ENCODE data around the gene URB2. TPM values are rescaled to one million over a fixed set of nuclear protein-coding genes. Genes with fewer than 3 reads are reported as not detected.

Gene URB2
- polyA plus RNA-seq, 1 of the 3 experiments (the other 2 are of a cell fraction): 8.2 TPM

GRCh38 chr1:229608590-229608989 is 17.5 kb upstream of the URB2 start:
- Histone ChIP-seq H2AFZ (ENCODE audit: low read depth) (no peak overlapping the region), H3K79me2 (ENCODE audit: insufficient read depth) (peaks cover 6% of the 10 kb centered on the region; the same call in 1 of the 2 replicates), H3K27me3 (ENCODE audit: insufficient read depth) (no peaks in the 10 kb centered on the region), H3K9ac (no peak overlapping the region), H3K4me3 (ENCODE audit: low read depth in 2 of 2, low read length in 1 of 2) (no peak overlapping the region), H3F3A (replicated peaks; ENCODE audit: insufficient read depth) (peaks cover under 1% of the 10 kb centered on the region), H3K4me2 (no peak overlapping the region), H3K4me1 (ENCODE audit: control insufficient read depth in 1 of 2, insufficient read depth in 2 of 2, low read depth in 1 of 2, low read length in 1 of 2) (no peaks in the 10 kb centered on the region), H4K20me1 (ENCODE audit: insufficient read depth) (no peaks in the 10 kb centered on the region), H3K27ac (ENCODE audit: low read depth in 2 of 2, low read length in 1 of 2) (no peak overlapping the region), H3K9me3 (no peaks in the 10 kb centered on the region), H3K9me2 (no peaks in the 10 kb centered on the region), H3K36me3 (replicated peaks in 1 of 2; ENCODE audit: control insufficient read depth in 1 of 2, insufficient read depth in 2 of 2, low read length in 1 of 2) (peaks cover 64 to 92% of the 10 kb centered on the region in 2 experiments)
- TF ChIP-seq SIN3A (IDR thresholded peaks at IDR 0.05; ENCODE audit: borderline replicate concordance, low read depth, low read length) (no peak), USF1 (IDR thresholded peaks at IDR 0.05; ENCODE audit: borderline replicate concordance, low read depth) (no peak), IRF3 (IDR thresholded peaks at IDR 0.05; ENCODE audit: low read depth, low read length) (no peak)
- POLR2A ChIA-PET: no interaction called here
- WGBS (ENCODE audit: low lambda C conversion rate): 100% methylated on average over 2 of the region's 2 CpGs
- CTCF ChIA-PET: interaction anchor here (0.6 kb wide), 1 partner anchor 733 kb away, joined by 3 read pairs; no protein-coding TSS in a partner anchor
- DNase-seq: no peak

GRCh38 chr1:229613938-229614337 is 12.1 kb upstream of the URB2 start:
- Histone ChIP-seq H4K20me1 (ENCODE audit: insufficient read depth) (peaks cover 18% of the 10 kb centered on the region), H3K9ac (no peak overlapping the region), H3K27ac (ENCODE audit: low read depth in 2 of 2, low read length in 1 of 2) (no peak overlapping the region), H3K9me2 (no peaks in the 10 kb centered on the region), H3K4me1 (ENCODE audit: control insufficient read depth in 1 of 2, insufficient read depth in 2 of 2, low read depth in 1 of 2, low read length in 1 of 2) (no peaks in the 10 kb centered on the region), H3K9me3 (no peaks in the 10 kb centered on the region), H3K79me2 (ENCODE audit: insufficient read depth) (peaks cover 55% of the 10 kb centered on the region), H3K4me3 (ENCODE audit: low read depth in 2 of 2, low read length in 1 of 2) (no peak overlapping the region), H3F3A (replicated peaks; ENCODE audit: insufficient read depth) (no peaks in the 10 kb centered on the region), H2AFZ (ENCODE audit: low read depth) (no peak overlapping the region), H3K4me2 (no peak overlapping the region), H3K36me3 (replicated peaks in 1 of 2; ENCODE audit: control insufficient read depth in 1 of 2, insufficient read depth in 2 of 2, low read length in 1 of 2) (peaks cover 25 to 50% of the 10 kb centered on the region in 2 experiments), H3K27me3 (ENCODE audit: insufficient read depth) (no peaks in the 10 kb centered on the region)
- 81% methylated on average over 5 of the region's 5 CpGs for WGBS (ENCODE audit: low lambda C conversion rate)
- ChIA-PET CTCF (no interaction called here), POLR2A (no interaction called here)
- TF ChIP-seq GABPA (IDR thresholded peaks at IDR 0.05; ENCODE audit: low read depth) (no peak), TEAD4 (IDR thresholded peaks at IDR 0.05; ENCODE audit: borderline replicate concordance, insufficient read depth) (no peak), FOXM1 (IDR thresholded peaks at IDR 0.05; ENCODE audit: low read depth) (no peak), POLR2AphosphoS5 (IDR thresholded peaks at IDR 0.05; ENCODE audit: low read depth, low read length) (no peak), SIN3A (IDR thresholded peaks at IDR 0.05; ENCODE audit: borderline replicate concordance, low read depth, low read length) (no peak), GATA2 (CRISPR knock-in tag; IDR thresholded peaks at IDR 0.05) (no peak), CHD2 (IDR thresholded peaks at IDR 0.05; ENCODE audit: low read length, partially characterized antibody) (no peak)
- TF ChIP-seq, protein P1, sequence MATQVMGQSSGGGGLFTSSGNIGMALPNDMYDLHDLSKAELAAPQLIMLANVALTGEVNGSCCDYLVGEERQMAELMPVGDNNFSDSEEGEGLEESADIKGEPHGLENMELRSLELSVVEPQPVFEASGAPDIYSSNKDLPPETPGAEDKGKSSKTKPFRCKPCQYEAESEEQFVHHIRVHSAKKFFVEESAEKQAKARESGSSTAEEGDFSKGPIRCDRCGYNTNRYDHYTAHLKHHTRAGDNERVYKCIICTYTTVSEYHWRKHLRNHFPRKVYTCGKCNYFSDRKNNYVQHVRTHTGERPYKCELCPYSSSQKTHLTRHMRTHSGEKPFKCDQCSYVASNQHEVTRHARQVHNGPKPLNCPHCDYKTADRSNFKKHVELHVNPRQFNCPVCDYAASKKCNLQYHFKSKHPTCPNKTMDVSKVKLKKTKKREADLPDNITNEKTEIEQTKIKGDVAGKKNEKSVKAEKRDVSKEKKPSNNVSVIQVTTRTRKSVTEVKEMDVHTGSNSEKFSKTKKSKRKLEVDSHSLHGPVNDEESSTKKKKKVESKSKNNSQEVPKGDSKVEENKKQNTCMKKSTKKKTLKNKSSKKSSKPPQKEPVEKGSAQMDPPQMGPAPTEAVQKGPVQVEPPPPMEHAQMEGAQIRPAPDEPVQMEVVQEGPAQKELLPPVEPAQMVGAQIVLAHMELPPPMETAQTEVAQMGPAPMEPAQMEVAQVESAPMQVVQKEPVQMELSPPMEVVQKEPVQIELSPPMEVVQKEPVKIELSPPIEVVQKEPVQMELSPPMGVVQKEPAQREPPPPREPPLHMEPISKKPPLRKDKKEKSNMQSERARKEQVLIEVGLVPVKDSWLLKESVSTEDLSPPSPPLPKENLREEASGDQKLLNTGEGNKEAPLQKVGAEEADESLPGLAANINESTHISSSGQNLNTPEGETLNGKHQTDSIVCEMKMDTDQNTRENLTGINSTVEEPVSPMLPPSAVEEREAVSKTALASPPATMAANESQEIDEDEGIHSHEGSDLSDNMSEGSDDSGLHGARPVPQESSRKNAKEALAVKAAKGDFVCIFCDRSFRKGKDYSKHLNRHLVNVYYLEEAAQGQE (IDR thresholded peaks at IDR 0.05; ENCODE audit: low read depth, low read length): no peak
- TF ChIP-seq, protein P2, sequence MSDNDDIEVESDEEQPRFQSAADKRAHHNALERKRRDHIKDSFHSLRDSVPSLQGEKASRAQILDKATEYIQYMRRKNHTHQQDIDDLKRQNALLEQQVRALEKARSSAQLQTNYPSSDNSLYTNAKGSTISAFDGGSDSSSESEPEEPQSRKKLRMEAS (IDR thresholded peaks at IDR 0.05; ENCODE audit: low read depth): no peak
- TF ChIP-seq, protein P3, sequence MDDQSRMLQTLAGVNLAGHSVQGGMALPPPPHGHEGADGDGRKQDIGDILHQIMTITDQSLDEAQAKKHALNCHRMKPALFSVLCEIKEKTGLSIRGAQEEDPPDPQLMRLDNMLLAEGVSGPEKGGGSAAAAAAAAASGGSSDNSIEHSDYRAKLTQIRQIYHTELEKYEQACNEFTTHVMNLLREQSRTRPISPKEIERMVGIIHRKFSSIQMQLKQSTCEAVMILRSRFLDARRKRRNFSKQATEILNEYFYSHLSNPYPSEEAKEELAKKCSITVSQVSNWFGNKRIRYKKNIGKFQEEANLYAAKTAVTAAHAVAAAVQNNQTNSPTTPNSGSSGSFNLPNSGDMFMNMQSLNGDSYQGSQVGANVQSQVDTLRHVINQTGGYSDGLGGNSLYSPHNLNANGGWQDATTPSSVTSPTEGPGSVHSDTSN (IDR thresholded peaks at IDR 0.05): no peak
- no peak for DNase-seq

All from SK-N-SH (cell line).